Panc1 (cell line): Measurements from ENCODE around the gene SLC19A2. TPM values are rescaled to one million over a fixed set of nuclear protein-coding genes. Genes with fewer than 3 reads are reported as not detected.

Experiments used
- ATAC-seq: fragments of 200-7000 bp; cut with Tn5 transposase; 2 replicates; pipeline ENCODE4 v1.9.1; 2020; ENCODE audit warnings: mild to moderate bottlenecking, moderate library complexity
- BruUV-seq: library from RNA; stranded (reverse); fragments of 400-500 nt; replicated peaks from 2 replicates; lab custom pipeline; 2021; lab: Mats Ljungman, UMichigan
- CTCF ChIA-PET: fragments of 300-600 bp; sonication (Branson Sonifier 250); formaldehyde crosslinking; loops from one replicate; lab custom pipeline; 2022; ENCODE audit warnings: antibody characterized with exemption; lab: Charles Lee
- POLR2A ChIA-PET: fragments of 300-600 bp; sonication (Branson Sonifier 250); formaldehyde crosslinking; loops from one replicate; lab custom pipeline; 2022; ENCODE audit warnings: antibody characterized with exemption; lab: Charles Lee
- DNase-seq: peaks from one replicate; pipeline ENCODE4 v3.0.0-alpha.2; 2010; ENCODE audit warnings: low read depth, low spot score
- H3K27ac ChIP-seq: 2 replicates; pipeline ENCODE4 v1.5.1; 2011; ENCODE audit warnings: mild to moderate bottlenecking, low read length, inconsistent platforms
- H3K27me3 ChIP-seq: fragments of 200-500 bp; sonication (Bioruptor generic); 2 replicates; pipeline ENCODE4 v1.6.0; 2014; ENCODE audit warnings: low read length, inconsistent platforms; ENCODE audit not compliant: control insufficient read depth, insufficient read depth
- H3K36me3 ChIP-seq: fragments of 200-500 bp; sonication (Bioruptor generic); 2 replicates; pipeline ENCODE4 v1.5.1; 2014; ENCODE audit warnings: inconsistent platforms, mild to moderate bottlenecking, low read length, moderate library complexity; ENCODE audit not compliant: control insufficient read depth, insufficient read depth
- H3K4me1 ChIP-seq: 2 replicates; pipeline ENCODE4 v1.5.1; 2011; ENCODE audit warnings: inconsistent platforms, mild to moderate bottlenecking, low read length, moderate library complexity; ENCODE audit not compliant: control insufficient read depth, insufficient read depth
- H3K4me3 ChIP-seq, 2 experiments: 2 replicates each; pipeline ENCODE4 v1.5.1; 2011 to 2012; ENCODE audit warnings: low read depth in 2 of 2, low read length in 2 of 2, mild to moderate bottlenecking in 2 of 2, inconsistent platforms in 1 of 2, moderate library complexity in 1 of 2
- H3K9me3 ChIP-seq: fragments of 200-500 bp; sonication (Bioruptor generic); 2 replicates; pipeline ENCODE4 v1.5.1; 2014; ENCODE audit warnings: low read depth, mild to moderate bottlenecking, inconsistent platforms, low read length, moderate library complexity; ENCODE audit not compliant: control insufficient read depth, insufficient read depth
- CTCF ChIP-seq: fragments of 450-650 bp; IDR thresholded peaks from 2 replicates; pipeline ENCODE4 v1.5.1; 2017; ENCODE audit warnings: mild to moderate bottlenecking
- POLR2AphosphoS5 ChIP-seq: IDR thresholded peaks from 2 replicates; pipeline ENCODE4 v1.6.1; 2012; ENCODE audit warnings: mild to moderate bottlenecking, low read depth, low read length, moderate library complexity
- REST ChIP-seq, 2 experiments: IDR thresholded peaks; 2 replicates each; pipeline ENCODE4 v1.6.1; 2011 to 2012; ENCODE audit warnings: low read depth in 2 of 2, control low read depth in 1 of 2, low read length in 1 of 2, mild to moderate bottlenecking in 1 of 2, moderate library complexity in 1 of 2; ENCODE audit not compliant: insufficient read depth in 1 of 2
- SIN3A ChIP-seq: IDR thresholded peaks from 2 replicates; pipeline ENCODE4 v1.6.1; 2012; ENCODE audit warnings: low read depth, mild to moderate bottlenecking, low read length, moderate library complexity, borderline replicate concordance; ENCODE audit not compliant: insufficient read depth
- TCF7L2 ChIP-seq: IDR thresholded peaks from 2 replicates; pipeline ENCODE4 v1.6.1; 2011; ENCODE audit warnings: mild to moderate bottlenecking, low read depth, low read length, inconsistent platforms
- in situ Hi-C: cut with HindIII; loops from 2 replicates; pipeline ENCODE4 v1.10.0; 2016; ENCODE audit warnings: low sequenced_read_pairs, low pct_unique_long_range_greater_than_20kb
- intact Hi-C: fragments of 100-400 bp; cut with micrococcal nuclease; formaldehyde crosslinking; loops from one replicate; pipeline ENCODE4 v1.10.0; 2022; ENCODE audit not compliant: unreplicated experiment
- total RNA-seq: library from RNA; stranded (reverse); gene quantifications from one replicate; pipeline ENCODE4 v1.2.1, GENCODE V29; 2021; ENCODE audit not compliant: unreplicated experiment

Gene SLC19A2
- total RNA-seq, 1 experiment from 2014 or later: 10.8 TPM

GRCh38 chr1:169473347-169473746 is 12.4 kb downstream of the SLC19A2 start:
- Histone ChIP-seq H3K9me3 (no peaks in the 10 kb centered on the region), H3K27ac (no peak overlapping the region), H3K4me3 (no peak overlapping the region), H3K36me3 (no peaks in the 10 kb centered on the region), H3K27me3 (no peaks in the 10 kb centered on the region), H3K4me1 (no peaks in the 10 kb centered on the region)
- no TSS peak for BruUV-seq
- ATAC-seq (no peak), DNase-seq (no peak)
- intact Hi-C loops: no loop called here
- ChIA-PET CTCF (no interaction called here), POLR2A (no interaction called here)
- in situ Hi-C loops: no loop called here
- TF ChIP-seq REST (IDR thresholded peaks at IDR 0.05; ENCODE audit: insufficient read depth in 1 of 2, low read depth in 2 of 2, low read length in 1 of 2) (no peak), TCF7L2 (no peak), SIN3A (no peak), CTCF (no peak), POLR2AphosphoS5 (no peak)

- intact Hi-C loops: no loop called here
- TF ChIP-seq REST (IDR thresholded peaks at IDR 0.05; ENCODE audit: insufficient read depth in 1 of 2, low read depth in 2 of 2, low read length in 1 of 2): no peak
- TF ChIP-seq POLR2AphosphoS5: no peak
- no peak for TF ChIP-seq TCF7L2
- TF ChIP-seq CTCF: no peak
- no peak for TF ChIP-seq SIN3A
- no peak overlapping the region for H3K27ac ChIP-seq
- CTCF ChIA-PET: no interaction called here
- no TSS peak for BruUV-seq
- H3K9me3 ChIP-seq: no peaks in the 10 kb centered on the region
- in situ Hi-C loops: no loop called here
- no peaks in the 10 kb centered on the region for H3K27me3 ChIP-seq
- POLR2A ChIA-PET: interaction anchor here (0.6 kb wide), 1 partner anchor 61 kb away, joined by 4 read pairs; no protein-coding TSS in a partner anchor
- ATAC-seq (no peak), DNase-seq (no peak)
- no peaks in the 10 kb centered on the region for H3K4me1 ChIP-seq
- no peak overlapping the region for H3K4me3 ChIP-seq
- H3K36me3 ChIP-seq: no peaks in the 10 kb centered on the region
Measured at GRCh38 chr1:169472738-169473137, 13.0 kb downstream of the SLC19A2 start.
